K562 (cell line): ENCODE results near the gene CNNM4. TPM values are rescaled to one million over a fixed set of nuclear protein-coding genes. Genes with fewer than 3 reads are reported as not detected.
A peak's percentile ranks its signal among the peaks of the same experiment; 100 is the strongest.

Experiments used
- E2F3 ChIP-seq: fragments of 250-450 bp; sonication (Bioruptor Pico); IDR thresholded peaks from 2 replicates; pipeline ENCODE4 v1.4.0; 2020; ENCODE audit warnings: mild to moderate bottlenecking
- FIP1L1 ChIP-seq: fragments of 200-400 bp; formaldehyde crosslinking; IDR thresholded peaks from 2 replicates; pipeline ENCODE4 v1.6.1; 2018; ENCODE audit warnings: mild to moderate bottlenecking, low read depth, low read length; ENCODE audit not compliant: poor library complexity, severe bottlenecking
- NONO ChIP-seq, 2 experiments: fragments of 200-400 bp in 1 of 2; fragments of 450-650 bp in 1 of 2; formaldehyde crosslinking in 1 of 2; IDR thresholded peaks; 2 replicates each; pipeline ENCODE4 v1.6.1; 2017; ENCODE audit warnings: low read depth in 2 of 2, mild to moderate bottlenecking in 2 of 2, moderate library complexity in 2 of 2, low read length in 1 of 2
- SOX6 ChIP-seq: fragments of 450-650 bp; IDR thresholded peaks from 2 replicates; pipeline ENCODE4 v1.6.1; 2014; ENCODE audit warnings: mild to moderate bottlenecking
- TGIF2 ChIP-seq: sonication (generic); formaldehyde crosslinking; IDR thresholded peaks from 2 replicates; pipeline ENCODE4 v1.8.1; 2022; ENCODE audit warnings: mild to moderate bottlenecking, missing genetic modification reagents, moderate library complexity
- ZNF12 ChIP-seq: sonication (generic); formaldehyde crosslinking; IDR thresholded peaks from 2 replicates; pipeline ENCODE4 v1.4.0; 2020; ENCODE audit warnings: mild to moderate bottlenecking, missing genetic modification reagents
- ZNF174 ChIP-seq: fragments of 250-450 bp; sonication (Bioruptor Pico); IDR thresholded peaks from 2 replicates; pipeline ENCODE4 v1.4.0; 2020; ENCODE audit warnings: mild to moderate bottlenecking
- ZNF263 ChIP-seq: sonication (generic); formaldehyde crosslinking; IDR thresholded peaks from 2 replicates; pipeline ENCODE4 v1.8.0; 2022; ENCODE audit warnings: mild to moderate bottlenecking, missing genetic modification reagents, borderline replicate concordance
- ZNF274 ChIP-seq: IDR thresholded peaks from 2 replicates; pipeline ENCODE4 v1.6.1; 2011; ENCODE audit warnings: low read depth, mild to moderate bottlenecking, low read length, moderate library complexity, borderline replicate concordance
- ZNF507 ChIP-seq: conservative IDR thresholded peaks from 2 replicates; pipeline ENCODE4 v1.6.1; 2017; ENCODE audit warnings: missing genetic modification characterization, missing compliant biosample characterization
- ZNF79 ChIP-seq: fragments of 250-450 bp; sonication (Bioruptor Pico); IDR thresholded peaks from 2 replicates; pipeline ENCODE4 v1.4.0; 2020; ENCODE audit warnings: low read depth, mild to moderate bottlenecking, moderate library complexity
- polyA plus RNA-seq, 8 experiments: library from polyadenylated mRNA; depleted of rRNA in 4 of 8; stranded (reverse) in 5 of 8; unstranded in 3 of 8; fragments of >200 nt; fragmentation: Nextera tagmentation in 2 of 8; fragmentation: Illumina TruSeq in 1 of 8; extraction: Ambion mirVana in 2 of 8; extraction: Trizol in 1 of 8; gene quantifications; 2 replicates each; pipeline versions ENCODE4 v1.2.1 to v1.2.3, GENCODE V29; 2011 to 2014; ENCODE audit warnings: inconsistent platforms in 1 of 8, missing spikeins in 1 of 8
- total RNA-seq, 7 experiments: library from RNA; depleted of rRNA in 6 of 7; stranded (reverse); fragments of >200 nt in 6 of 7; fragmentation: Illumina TruSeq in 2 of 7; extraction: Trizol in 2 of 7; gene quantifications; 2 replicates each; pipeline versions ENCODE4 v1.2.1 to v1.2.3, GENCODE V29; 2011 to 2021; ENCODE audit warnings: low replicate concordance in 1 of 7
- TF ChIP-seq, protein P1 (sequence below): sonication (generic); formaldehyde crosslinking; IDR thresholded peaks from 2 replicates; pipeline ENCODE4 v1.8.0; 2022; ENCODE audit warnings: missing genetic modification reagents, mild to moderate bottlenecking, borderline replicate concordance
- TF ChIP-seq, protein P2 (sequence below): IDR thresholded peaks from 3 replicates; pipeline ENCODE4 v1.6.1; 2011; ENCODE audit warnings: borderline replicate concordance, mild to moderate bottlenecking; ENCODE audit not compliant: insufficient read length, insufficient read depth
- TF ChIP-seq, protein P3 (sequence below): fragments of 450-650 bp; IDR thresholded peaks from 2 replicates; pipeline ENCODE4 v1.6.1; 2016; ENCODE audit warnings: missing biosample characterization, missing genetic modification characterization
- TF ChIP-seq, protein P4 (sequence below): fragments of 450-650 bp; formaldehyde crosslinking; IDR thresholded peaks from 2 replicates; pipeline ENCODE4 v1.4.0; 2022; ENCODE audit warnings: missing genetic modification characterization
- TF ChIP-seq, protein P5 (sequence below): sonication (generic); formaldehyde crosslinking; IDR thresholded peaks from 2 replicates; pipeline ENCODE4 v1.8.0; 2023; ENCODE audit warnings: mild to moderate bottlenecking, missing genetic modification reagents
- TF ChIP-seq, protein P6 (sequence below): sonication (generic); formaldehyde crosslinking; IDR thresholded peaks from 2 replicates; pipeline ENCODE4 v1.8.0; 2022; ENCODE audit warnings: mild to moderate bottlenecking, missing genetic modification reagents

CNNM4 gene
- total and polyA plus RNA-seq, 9 of the 15 experiments (the other 6 are each of a cell fraction or from before 2014, with no cell fraction given) = 0.96 to 6.3 (median 2.8) TPM

DNA sequence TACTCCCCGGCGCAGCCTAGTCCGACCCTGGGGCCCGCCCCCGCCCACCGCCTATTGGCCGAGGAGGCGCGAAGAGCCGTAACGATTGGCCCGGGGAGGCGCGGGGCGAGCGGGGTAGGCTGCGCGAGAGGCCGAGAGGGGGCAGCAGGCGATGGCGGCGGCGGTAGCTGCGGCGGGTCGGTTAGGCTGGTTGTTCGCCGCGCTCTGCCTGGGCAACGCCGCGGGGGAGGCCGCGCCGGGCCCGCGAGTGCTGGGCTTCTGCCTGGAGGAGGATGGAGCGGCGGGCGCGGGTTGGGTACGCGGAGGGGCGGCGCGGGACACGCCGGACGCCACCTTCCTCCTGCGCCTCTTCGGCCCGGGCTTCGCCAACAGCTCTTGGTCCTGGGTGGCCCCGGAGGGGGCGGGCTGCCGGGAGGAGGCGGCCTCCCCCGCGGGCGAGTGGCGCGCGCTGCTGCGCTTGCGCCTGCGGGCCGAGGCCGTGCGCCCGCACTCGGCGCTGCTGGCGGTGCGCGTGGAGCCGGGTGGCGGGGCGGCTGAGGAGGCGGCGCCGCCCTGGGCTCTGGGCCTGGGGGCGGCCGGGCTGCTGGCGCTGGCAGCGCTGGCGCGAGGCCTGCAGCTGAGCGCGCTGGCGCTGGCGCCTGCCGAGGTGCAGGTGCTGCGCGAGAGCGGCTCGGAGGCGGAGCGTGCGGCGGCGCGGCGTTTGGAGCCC, 55.6 kb downstream of the CNNM4 start, which contains the start of gene CNNM3 (continued):
- TF ChIP-seq, protein P1, sequence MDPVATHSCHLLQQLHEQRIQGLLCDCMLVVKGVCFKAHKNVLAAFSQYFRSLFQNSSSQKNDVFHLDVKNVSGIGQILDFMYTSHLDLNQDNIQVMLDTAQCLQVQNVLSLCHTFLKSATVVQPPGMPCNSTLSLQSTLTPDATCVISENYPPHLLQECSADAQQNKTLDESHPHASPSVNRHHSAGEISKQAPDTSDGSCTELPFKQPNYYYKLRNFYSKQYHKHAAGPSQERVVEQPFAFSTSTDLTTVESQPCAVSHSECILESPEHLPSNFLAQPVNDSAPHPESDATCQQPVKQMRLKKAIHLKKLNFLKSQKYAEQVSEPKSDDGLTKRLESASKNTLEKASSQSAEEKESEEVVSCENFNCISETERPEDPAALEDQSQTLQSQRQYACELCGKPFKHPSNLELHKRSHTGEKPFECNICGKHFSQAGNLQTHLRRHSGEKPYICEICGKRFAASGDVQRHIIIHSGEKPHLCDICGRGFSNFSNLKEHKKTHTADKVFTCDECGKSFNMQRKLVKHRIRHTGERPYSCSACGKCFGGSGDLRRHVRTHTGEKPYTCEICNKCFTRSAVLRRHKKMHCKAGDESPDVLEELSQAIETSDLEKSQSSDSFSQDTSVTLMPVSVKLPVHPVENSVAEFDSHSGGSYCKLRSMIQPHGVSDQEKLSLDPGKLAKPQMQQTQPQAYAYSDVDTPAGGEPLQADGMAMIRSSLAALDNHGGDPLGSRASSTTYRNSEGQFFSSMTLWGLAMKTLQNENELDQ (CRISPR knock-in tag) = no peak
- TF ChIP-seq SOX6 = peak; percentile 45; the same call in 1 of the 2 replicates
- TF ChIP-seq E2F3 (CRISPR knock-in tag) = peak; percentile 76; the same call in 1 of the 2 replicates
- peak; percentile 76 for TF ChIP-seq FIP1L1
- no peak for TF ChIP-seq ZNF174 (CRISPR knock-in tag)
- TF ChIP-seq, protein P2, sequence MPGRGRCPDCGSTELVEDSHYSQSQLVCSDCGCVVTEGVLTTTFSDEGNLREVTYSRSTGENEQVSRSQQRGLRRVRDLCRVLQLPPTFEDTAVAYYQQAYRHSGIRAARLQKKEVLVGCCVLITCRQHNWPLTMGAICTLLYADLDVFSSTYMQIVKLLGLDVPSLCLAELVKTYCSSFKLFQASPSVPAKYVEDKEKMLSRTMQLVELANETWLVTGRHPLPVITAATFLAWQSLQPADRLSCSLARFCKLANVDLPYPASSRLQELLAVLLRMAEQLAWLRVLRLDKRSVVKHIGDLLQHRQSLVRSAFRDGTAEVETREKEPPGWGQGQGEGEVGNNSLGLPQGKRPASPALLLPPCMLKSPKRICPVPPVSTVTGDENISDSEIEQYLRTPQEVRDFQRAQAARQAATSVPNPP = no peak
- TF ChIP-seq, protein P3, sequence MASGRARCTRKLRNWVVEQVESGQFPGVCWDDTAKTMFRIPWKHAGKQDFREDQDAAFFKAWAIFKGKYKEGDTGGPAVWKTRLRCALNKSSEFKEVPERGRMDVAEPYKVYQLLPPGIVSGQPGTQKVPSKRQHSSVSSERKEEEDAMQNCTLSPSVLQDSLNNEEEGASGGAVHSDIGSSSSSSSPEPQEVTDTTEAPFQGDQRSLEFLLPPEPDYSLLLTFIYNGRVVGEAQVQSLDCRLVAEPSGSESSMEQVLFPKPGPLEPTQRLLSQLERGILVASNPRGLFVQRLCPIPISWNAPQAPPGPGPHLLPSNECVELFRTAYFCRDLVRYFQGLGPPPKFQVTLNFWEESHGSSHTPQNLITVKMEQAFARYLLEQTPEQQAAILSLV (tag) = no peak
- TF ChIP-seq, protein P4, sequence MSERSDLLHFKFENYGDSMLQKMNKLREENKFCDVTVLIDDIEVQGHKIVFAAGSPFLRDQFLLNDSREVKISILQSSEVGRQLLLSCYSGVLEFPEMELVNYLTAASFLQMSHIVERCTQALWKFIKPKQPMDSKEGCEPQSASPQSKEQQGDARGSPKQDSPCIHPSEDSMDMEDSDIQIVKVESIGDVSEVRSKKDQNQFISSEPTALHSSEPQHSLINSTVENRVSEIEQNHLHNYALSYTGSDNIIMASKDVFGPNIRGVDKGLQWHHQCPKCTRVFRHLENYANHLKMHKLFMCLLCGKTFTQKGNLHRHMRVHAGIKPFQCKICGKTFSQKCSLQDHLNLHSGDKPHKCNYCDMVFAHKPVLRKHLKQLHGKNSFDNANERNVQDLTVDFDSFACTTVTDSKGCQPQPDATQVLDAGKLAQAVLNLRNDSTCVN (CRISPR knock-in tag) = no peak
- TF ChIP-seq ZNF79 (CRISPR knock-in tag) = no peak
- no peak for TF ChIP-seq ZNF12
- no peak for TF ChIP-seq ZNF507 (tag)
- TF ChIP-seq ZNF263 (CRISPR knock-in tag) = no peak
- no peak for TF ChIP-seq TGIF2 (CRISPR knock-in tag)
- peak; percentile 70 to 83 for TF ChIP-seq NONO (IDR thresholded peaks at IDR 0.05; ENCODE audit: low read depth in 2 of 2, low read length in 1 of 2)
- TF ChIP-seq, protein P5, sequence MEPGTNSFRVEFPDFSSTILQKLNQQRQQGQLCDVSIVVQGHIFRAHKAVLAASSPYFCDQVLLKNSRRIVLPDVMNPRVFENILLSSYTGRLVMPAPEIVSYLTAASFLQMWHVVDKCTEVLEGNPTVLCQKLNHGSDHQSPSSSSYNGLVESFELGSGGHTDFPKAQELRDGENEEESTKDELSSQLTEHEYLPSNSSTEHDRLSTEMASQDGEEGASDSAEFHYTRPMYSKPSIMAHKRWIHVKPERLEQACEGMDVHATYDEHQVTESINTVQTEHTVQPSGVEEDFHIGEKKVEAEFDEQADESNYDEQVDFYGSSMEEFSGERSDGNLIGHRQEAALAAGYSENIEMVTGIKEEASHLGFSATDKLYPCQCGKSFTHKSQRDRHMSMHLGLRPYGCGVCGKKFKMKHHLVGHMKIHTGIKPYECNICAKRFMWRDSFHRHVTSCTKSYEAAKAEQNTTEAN = no peak
- TF ChIP-seq, protein P6, sequence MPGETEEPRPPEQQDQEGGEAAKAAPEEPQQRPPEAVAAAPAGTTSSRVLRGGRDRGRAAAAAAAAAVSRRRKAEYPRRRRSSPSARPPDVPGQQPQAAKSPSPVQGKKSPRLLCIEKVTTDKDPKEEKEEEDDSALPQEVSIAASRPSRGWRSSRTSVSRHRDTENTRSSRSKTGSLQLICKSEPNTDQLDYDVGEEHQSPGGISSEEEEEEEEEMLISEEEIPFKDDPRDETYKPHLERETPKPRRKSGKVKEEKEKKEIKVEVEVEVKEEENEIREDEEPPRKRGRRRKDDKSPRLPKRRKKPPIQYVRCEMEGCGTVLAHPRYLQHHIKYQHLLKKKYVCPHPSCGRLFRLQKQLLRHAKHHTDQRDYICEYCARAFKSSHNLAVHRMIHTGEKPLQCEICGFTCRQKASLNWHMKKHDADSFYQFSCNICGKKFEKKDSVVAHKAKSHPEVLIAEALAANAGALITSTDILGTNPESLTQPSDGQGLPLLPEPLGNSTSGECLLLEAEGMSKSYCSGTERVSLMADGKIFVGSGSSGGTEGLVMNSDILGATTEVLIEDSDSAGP (CRISPR knock-in tag) = no peak
- no peak for TF ChIP-seq ZNF274
